Stimulated activated CD4-positive, alpha-beta T cell treated with anti-CD3 and anti-CD28 coated beads, TNF-alpha, amount 100 ng/mL, for 4 hours (primary cell): ENCODE results near the gene TBC1D26.
"Not testable (repeated sequence)": the region's sequence is repeated elsewhere in the genome, so short reads cannot be mapped to it uniquely, and the experiment has no call there.

ENCODE experiments used
- DNase-seq, 3 experiments: peaks; one replicate each; pipeline ENCODE4 v3.0.0-alpha.2; 2020; ENCODE audit warnings: low read depth in 3 of 3

The TBC1D26 gene

GRCh38 chr17:15731900-15732299 lies at the start of gene TBC1D26:
Gene TBC1D26, plus strand, starts transcription at chr17:15732283. Its CDS starts 3,066 bp downstream, at chr17:15735349.
- DNase-seq = not testable (repeated sequence)

GRCh38 chr17:15683135-15683534 lies 48.9 kb upstream of the TBC1D26 start:
- not testable (repeated sequence) for DNase-seq

GRCh38 chr17:15683824-15684478 lies 48.1 kb upstream of the TBC1D26 start, which contains the start of gene TRIM16:
Gene TRIM16, minus strand, starts transcription at chr17:15684311. Its CDS starts 32,702 bp downstream, at chr17:15651609.
- DNase-seq = peak; percentile 63 to 67 (median 67)

- DNase-seq = not testable (repeated sequence)
Measured at GRCh38 chr17:15687494-15687893, 44.6 kb upstream of the TBC1D26 start.

- DNase-seq = not testable (repeated sequence)
Measured at GRCh38 chr17:15698967-15699366, 33.1 kb upstream of the TBC1D26 start.

- DNase-seq = peak; percentile 87 to 93 (median 89)
Measured at GRCh38 chr17:15699413-15699924, 32.6 kb upstream of the TBC1D26 start, which contains the start of gene ZNF286A. Gene ZNF286A, plus strand, starts transcription at chr17:15699752. Its CDS starts 578 bp downstream, at chr17:15700330.

GRCh38 chr17:15699937-15700336 lies 32.1 kb upstream of the TBC1D26 start:
- not testable (repeated sequence) for DNase-seq

- DNase-seq = not testable (repeated sequence)
Measured at GRCh38 chr17:15704239-15704638, 27.8 kb upstream of the TBC1D26 start.

- DNase-seq = not testable (repeated sequence)
Measured at GRCh38 chr17:15704813-15705212, 27.3 kb upstream of the TBC1D26 start.

- DNase-seq = not testable (repeated sequence)
Measured at GRCh38 chr17:15708879-15709278, 23.2 kb upstream of the TBC1D26 start.

- DNase-seq = not testable (repeated sequence)
Measured at GRCh38 chr17:15716601-15717563, 15.2 kb upstream of the TBC1D26 start.

- DNase-seq = not testable (repeated sequence)
Measured at GRCh38 chr17:15730535-15730934, 1.5 kb upstream of the TBC1D26 start.

- not testable (repeated sequence) for DNase-seq
Measured at GRCh38 chr17:15733174-15733789, 1.2 kb downstream of the TBC1D26 start.

GRCh38 chr17:15736578-15736977 lies 4.5 kb downstream of the TBC1D26 start:
- not testable (repeated sequence) for DNase-seq

GRCh38 chr17:15738066-15738465 lies 6.0 kb downstream of the TBC1D26 start:
- DNase-seq = no peak

- DNase-seq = not testable (repeated sequence)
Measured at GRCh38 chr17:15739259-15739658, 7.2 kb downstream of the TBC1D26 start.

- DNase-seq = not testable (repeated sequence)
Measured at GRCh38 chr17:15740041-15740440, 8.0 kb downstream of the TBC1D26 start.

GRCh38 chr17:15740570-15741120 lies 8.6 kb downstream of the TBC1D26 start:
- no peak for DNase-seq

- DNase-seq = no peak
Measured at GRCh38 chr17:15741624-15742023, 9.5 kb downstream of the TBC1D26 start.

GRCh38 chr17:15742051-15742795 lies 10.1 kb downstream of the TBC1D26 start:
- DNase-seq = no peak
